ENCODE measurements around the gene PON1.

DNA sequence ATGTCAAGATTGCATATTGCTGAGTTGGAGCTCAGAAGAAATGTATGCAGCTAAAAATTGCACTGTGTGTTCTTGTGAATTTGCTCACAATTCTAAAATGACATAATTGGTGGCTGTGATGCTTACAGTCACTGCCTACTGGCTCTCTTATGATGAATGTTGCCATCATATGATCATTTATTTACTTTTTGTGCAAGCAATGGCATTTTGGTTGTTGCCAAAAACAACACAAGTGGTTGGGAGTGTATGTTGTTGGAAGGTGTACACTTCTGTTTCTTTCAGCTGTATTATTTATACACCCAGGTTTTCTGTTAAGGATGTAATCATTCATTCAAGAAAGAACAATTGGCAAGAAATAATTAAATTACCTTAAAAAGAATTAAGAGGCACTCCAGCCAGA lies 28.9 kb downstream of the PON1 start:
- TF ChIP-seq EZH2 (IDR thresholded peaks at IDR 0.05) (no peak), POLR2AphosphoS5 (IDR thresholded peaks at IDR 0.05; ENCODE audit: borderline replicate concordance, low read depth, low read length) (no peak), FOXP2 (optimal IDR thresholded peaks at IDR 0.05; ENCODE audit: control extremely low read depth, extremely low read length, insufficient read depth) (no peak)

Data from SK-N-MC (cell line).